ENCODE results near the gene ACP1.
A peak's percentile ranks its signal among the peaks of the same experiment; 100 is the strongest.

ACP1 gene

DNA sequence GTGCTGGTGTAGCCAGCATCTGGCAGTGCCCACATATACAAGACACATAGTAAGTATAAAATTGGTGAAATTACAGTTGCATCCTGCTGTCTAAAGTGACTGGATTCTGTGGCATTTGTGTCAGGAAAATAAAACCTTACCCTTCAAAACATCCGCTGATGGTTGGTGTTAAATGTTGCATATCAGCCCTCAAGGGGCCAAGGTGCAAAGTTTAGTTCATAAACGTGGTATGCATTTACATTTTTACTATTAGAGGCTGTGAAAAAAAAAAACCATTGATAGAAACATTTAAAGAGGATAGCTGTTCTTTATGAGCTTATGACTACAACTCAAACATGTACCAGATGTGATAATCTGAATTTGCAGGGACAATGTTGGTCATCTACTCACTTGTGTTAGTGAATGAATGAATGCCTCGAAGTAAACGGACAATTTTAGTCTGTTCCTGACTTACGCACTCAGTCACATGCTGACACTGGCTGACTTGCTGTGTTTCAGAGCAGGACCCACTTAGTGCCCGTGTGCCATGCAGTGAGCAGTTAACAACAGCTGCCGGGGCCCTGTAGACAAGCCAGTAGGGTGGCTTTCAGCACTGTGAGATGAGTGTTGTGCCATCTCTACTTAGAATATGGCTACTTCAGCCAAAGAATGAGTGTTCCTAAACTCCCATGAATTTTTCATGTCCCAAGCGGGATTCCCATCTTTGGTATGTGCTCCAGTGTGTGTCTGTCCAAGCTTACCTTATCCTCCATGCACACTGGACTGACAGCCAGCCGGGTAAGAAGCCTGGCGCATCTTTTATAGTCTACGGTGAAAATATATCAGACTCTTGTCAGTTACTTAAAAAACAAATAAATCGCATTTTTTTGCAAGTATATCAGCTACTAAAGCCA, 17.9 kb downstream of the ACP1 start:
- DNase-seq = no peak

DNA sequence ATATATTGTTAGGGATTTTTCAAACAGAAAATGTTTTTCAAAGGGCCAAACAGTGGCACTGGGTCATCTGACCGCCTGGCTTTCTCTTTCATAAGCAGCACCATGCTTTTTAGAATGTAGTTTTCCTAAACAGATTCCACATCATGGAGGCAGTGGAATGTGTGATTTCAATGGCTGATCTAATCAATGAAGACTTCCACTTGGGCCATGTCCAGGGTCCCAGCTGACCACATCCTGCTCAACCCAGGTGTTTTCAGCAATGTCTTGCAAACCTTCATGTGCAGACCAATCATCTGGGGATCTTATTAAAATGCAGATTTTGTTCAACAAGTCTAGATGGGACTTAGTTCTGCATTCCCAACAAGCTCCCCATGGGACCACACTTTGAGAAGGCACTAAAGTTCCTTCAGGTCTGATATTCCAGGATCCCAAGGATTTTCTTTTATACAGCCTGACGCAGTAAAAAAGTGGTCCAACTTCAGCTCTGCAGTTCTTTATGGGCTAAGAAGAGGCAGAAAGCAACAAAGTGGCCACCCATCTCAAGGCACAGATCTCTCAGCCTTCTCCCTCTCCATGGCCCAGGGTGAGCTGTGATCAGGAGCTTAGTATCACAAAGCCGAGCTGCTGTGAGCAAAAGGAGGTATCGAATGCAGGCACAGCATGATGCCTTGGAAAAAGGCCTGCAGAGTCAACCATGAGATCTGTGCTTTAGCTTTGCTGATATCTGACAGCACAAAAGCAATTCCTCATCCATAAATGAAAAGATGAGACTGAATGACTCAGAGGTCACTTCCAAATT, 19.4 kb downstream of the ACP1 start:
- DNase-seq = no peak

DNA sequence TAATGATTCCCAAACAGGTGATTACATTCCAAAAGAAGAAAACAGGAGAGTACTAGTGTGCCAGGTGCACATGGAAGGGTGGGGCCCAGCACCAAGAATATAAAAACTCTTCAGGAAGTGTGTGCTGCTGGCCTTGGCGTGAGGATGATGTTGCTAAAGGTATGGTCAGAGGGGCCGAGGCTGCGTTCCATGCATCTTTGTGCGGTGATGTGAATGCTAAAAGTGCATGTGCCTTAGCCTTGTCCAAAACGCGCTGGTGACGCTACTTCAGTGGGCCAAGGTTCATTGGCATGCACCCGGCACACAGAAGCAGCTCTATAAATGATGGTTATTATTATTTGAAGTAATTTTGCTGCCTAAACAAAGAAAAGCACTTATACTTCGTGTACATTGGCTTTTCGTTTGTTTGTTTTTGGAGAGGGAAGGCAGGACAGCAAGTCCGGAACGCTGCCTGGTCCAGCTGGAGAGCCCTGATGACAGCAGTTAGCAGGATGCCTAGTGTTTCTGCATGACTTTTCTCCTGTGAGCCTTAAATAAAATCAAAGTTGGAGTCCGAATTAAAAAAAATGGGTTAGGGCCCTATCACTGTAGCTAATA, 20.2 kb downstream of the ACP1 start:
- no peak for DNase-seq

DNA sequence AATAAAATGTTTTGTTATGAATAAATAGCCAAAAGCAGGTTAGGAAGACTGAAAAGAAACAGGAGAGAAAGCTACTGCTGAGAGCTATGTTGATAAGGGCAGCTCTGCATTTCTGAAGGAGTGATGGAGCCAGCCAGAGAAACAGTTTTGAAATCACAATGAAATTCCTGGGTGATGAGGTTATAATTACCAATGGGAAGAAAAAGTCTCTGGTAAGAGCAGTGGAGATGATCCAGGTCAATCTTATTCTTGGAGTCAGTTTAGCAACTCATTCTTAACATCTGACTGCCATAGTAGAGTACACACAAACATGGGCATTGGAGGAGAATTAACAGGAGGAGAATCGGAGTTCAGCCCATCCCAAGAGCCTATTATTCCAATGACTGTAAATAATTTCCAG, 20.8 kb downstream of the ACP1 start:
- DNase-seq = no peak

DNA sequence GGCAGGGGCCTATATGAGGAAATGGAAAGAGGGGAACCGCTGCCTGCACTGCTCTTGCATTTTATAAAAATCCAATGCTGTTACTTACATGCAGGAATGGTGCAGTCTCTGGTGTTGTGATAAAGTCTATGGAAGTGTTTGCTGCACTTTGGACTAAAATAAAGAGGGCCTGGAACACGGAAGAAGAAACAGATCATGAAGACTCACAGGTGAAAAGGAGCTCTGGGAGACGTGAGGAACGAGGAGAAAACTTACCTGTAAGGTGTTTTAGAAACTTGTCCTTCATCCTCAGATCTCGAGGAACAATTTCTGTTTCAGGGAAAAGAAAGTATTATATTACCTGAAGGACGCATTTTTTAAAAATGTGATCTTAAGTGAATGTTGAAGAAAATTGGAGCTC, 21.3 kb downstream of the ACP1 start:
- DNase-seq = no peak

DNA sequence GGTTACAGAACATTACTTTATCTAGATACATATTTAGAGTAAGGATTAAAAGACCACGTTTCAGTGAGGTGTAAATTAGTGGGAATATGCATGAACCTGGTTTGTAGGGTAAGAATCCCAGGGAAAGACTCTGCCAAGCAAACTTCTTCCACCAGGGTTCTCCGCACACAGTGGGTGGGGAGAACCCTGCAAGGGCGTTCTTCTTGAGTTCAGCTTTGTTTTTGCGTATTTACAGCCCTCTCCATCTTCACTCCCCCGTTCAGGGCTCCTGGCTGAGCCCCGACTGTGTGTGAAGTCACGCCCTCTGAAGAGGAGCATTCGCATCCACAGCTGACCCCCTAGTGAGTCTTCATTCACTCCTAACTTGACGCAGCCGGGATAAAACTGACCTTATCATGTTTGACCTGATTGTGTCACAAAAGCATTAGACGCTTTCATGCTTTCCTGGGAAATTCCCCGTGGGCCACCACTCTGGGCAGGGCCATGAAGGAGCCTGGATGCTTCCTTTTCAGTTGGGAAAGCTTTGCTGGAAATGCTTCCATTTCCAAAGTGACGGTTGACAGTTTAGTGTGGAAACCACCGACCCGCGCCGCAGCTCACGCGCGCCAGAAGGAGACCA, 22.1 kb downstream of the ACP1 start:
- peak; percentile 43 for DNase-seq

DNA sequence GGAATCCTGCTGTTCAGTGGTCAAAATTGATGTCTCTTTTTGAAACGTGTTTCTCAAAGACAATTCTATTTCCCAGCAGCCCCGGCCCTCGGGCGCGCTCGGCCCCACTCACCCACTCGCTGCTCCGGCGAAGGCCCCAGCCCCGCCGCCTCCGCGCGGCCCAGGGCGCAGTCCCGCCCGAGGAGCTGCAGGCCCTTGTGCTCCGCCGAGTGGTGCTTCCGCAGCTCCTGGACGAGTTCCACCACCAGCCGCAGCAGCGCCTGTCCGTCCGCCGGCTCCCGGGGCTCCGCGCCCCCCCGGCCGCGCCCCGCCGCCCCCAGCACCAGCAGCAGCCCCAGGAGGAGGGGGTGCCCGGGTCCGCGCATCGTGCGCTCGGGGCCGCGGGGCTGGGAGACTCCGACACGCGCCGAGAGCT, 22.7 kb downstream of the ACP1 start:
- peak; percentile 74 for DNase-seq

DNA sequence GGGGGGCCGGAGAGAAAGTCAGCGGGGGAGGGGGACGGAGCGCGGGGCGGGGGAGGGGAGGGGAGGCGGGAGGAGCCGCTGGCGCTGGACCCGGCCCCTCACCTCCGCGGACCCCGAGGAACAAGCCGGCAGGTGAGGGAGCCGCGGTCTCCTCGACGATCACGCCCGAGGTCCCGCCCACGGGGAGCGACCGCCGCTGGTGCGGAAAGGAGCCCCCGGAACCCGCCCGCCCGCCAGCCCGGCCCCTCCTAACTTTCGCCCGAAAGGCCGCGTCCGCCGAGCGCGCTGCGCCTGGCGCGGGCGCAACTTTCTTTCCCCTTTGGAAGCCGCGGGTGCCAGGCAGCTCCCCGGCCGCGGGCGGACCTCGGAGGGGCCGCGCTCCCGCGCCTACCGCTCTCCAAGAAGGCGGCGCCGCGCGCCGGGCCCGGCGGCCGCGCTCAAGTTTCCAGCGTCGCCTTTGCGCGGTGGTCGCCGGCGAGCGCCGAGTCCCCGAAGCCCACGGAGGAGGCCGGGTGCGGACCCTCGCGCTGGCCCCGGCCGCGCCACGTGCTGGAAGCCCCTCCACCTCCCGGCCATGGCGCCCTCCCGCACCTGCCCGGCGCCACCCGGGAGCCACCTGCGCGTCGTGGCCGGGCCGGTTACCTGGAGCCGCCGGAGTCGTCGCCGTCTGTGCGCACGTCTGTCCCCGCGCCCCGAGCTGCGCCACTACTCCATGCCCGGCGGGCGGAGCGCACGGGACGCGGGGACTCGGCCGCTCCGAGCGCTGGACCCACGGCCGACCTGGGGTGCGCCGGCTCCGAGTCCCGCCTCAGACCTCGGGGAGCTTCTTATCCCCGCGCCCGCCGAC, 23.4 kb downstream of the ACP1 start, which contains the start of gene ALKAL2:
Gene ALKAL2 (minus strand): TSS at position 181 of the 847 bp plus-strand sequence. CDS start 256 bp downstream, outside the sequence.
- peak; percentile 51 for DNase-seq

DNA sequence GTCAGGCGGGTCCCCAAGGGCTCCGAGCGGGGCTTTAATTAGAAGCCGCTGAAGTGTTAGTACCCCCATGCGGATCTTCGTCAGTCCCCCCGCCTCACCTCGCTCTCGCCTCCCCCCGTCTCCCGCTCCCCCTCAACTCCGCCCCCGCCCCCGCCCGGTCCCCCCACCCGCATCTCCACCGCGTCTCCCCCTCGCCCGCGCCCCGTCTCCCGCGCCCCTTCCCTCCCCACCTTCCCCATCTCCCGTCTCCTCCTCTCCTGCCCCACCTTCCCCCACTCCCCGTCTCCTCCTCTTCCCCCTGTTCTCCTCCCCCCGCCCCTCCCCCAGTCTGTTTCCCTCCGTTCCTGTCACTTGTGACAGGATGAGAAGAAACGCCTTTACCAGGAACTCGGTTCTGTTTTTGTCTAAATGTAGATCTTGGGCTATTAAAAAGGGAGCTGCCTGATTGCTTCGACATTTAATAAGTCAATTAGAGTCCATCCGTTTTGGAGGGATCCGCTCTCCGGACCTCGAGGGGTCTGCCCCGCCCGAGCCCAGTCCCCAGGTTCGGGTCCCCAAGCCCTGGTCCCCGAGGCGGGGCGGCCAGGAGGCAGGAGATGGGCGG, 24.1 kb downstream of the ACP1 start:
- DNase-seq = peak; percentile 37

DNA sequence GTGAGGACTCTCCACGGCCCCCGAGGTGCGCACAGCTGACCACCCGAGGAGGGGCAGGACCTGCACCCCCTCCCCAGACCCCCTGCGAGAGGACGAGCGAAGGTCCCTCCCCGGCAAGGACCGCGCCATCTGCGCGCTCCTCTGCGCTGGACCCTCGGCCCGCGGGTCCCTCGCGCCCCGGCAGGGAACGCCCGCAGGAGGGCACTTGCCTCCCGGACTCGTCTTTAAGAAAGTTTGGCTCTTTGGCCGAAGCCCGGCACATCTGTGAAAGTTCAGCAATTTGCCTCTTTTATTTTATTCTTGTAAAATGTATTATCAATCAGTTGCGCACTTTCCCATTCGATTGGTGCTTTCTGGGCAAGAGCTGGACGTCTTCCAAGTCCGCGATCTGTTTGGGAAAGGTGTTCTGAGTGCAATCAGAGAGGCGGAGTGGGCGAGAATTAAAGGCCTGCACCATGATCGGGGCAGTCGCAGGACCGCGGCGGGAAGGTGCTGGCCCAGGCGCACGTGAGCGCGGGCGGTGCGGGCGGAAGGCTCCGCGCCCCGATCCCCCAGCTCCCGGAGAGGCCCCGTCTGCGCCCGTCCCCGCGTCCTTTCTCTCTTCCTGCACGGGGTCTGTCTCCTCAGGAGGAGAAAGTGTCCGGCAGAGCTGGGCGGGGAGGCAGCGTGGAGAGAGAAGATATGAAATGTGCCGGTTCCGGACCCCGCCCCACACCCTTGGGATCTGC, 24.8 kb downstream of the ACP1 start:
- DNase-seq = peak; percentile 52

DNA sequence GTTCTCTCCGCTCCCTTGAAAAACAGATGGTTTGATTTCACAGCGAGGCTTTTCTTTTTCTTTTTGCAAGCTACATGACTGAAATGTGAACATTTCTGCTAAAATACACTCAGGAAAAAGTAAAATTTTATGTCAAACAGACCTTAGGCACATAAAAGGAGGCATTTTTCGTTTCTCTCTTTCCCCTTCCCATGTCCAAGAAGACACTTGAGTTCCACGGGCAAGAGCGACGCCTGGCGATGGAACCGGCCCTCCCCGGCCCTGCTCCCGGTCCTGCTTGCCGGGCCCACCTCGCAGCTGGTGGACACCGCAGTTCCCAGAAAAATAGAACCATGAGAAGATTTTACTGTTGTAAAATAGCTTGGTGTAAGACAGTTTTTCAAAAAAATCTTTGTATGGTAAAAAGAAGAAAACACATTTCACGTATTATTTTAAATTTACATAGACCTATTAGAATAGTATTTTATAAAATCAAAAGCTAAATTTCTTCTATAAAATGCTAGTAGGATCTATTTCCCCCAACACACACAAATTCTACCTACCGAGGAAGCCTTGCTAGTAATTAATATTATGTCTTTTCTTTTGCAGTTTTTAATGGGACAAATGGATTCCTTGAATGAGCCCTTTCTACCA, 25.5 kb downstream of the ACP1 start:
- peak; percentile 87 for DNase-seq

DNA sequence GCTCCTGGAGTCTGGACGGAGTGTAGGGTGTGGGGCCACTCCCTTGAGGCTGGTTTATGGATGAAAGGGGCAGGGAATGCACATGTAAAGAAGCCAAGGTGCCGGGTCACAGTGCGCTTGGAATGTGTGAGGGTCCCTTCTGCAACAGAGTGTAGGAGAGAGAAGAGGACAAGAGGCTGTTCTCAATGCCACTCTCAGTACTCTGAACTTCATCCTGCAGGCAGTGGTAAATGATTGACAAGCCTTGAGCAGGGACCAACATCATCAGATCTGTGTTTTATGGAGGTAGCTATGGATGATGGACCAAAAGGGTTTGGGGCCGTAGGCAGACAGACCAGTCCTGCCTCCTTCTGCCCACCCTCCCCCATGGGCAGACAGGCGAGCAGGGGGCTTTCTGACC, 30.3 kb downstream of the ACP1 start:
- no peak for DNase-seq

DNA sequence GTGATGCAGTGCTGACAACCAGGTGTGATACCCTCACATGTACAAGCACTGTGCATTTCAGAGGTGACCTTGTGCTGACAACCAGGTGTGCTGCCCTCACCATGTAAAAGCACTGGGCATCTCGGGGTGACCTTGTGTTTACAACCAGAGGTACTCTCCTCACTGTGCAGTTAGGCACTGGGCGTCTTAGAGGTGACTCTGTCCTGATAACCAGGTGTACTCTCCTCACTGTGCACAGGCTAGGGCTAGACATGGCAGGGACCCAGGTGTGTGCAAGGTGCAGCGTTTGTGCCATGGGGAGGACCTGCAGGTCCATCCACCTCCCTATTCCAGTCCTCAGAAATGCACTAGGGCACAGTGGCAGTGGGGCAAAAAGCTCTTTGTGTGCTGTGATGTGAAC, 31.6 kb downstream of the ACP1 start:
- no peak for DNase-seq

DNA sequence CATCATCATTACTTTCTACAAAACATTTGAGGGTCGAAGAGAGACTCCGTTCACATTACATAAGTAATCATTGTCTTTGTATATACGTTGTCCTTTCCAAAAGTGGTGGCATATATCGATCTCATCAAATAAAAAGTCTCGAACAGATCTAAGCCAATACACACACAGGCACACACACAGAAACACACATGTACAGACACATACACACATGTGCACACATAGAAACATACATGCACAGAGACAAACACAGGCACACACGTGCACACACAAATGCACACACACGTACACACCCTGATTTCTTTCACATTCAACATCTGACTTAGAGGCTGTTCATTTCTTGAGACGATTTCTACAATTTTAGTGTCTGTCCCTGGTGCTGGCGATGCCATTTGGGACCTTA, 40.6 kb downstream of the ACP1 start:
- no peak for DNase-seq

DNA sequence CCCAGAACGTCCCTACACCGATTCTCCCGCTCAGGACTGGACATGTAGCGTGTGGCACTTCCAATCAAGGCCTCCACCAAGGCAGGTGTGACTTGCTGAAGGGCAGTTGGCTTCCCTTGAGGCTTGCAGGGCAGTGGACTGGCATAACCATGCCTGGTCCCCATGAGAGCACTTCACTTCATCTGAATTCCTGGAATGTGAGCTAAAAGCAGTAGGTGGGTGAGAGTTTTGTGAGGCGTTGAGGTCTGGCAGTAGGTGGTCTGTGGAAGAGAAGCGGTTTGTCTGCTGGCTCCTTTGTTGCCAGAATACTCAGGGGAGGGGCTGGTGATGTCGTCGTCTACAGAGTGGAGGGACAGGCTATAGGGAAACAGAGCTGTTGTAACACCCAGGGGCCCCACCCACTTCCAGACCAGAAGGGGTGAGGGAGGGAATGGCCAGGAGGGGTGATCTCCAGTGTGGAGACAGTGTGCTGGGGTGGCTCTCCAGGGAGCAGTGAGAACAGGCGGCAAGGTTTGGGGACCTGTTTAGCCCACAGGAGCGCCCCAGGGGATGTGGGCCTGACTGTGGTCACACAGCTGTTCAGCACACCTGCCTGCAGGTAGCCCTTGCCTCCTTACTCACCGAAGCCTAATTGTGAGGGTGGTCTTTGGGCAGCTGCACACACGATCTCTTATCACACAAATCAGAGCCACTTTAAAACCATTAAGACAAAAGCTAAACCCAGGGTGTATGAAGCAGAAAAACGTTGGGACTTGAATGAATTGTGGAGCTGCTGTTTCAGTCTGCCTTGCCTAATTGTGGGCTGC, 44.6 kb downstream of the ACP1 start:
- DNase-seq = peak; percentile 93

DNA sequence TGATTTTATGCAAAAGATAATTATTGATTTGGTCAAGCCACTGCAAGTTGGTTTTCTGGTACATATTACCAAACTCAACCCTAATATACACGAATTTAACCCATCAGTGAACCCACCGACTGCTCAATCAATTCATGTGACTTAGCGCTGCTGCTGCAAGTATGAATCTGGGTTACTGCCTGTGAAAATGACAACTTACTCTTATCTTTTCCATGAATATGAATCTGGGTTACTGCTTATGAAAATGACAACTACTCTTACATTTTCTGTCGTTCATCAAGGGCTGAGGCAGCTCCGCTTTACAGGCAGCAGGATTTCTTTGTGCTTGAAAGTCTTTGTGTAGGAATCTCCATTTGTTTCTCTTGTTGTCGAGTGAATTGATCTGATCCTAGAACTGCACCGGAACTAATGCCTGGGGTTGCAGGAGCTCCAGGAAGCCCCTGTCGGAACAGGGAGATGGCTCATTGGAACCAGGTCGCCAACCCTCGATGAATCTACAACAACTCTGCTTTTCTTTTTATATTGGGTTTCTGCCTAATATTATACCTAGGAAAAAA, 45.3 kb downstream of the ACP1 start:
- DNase-seq = no peak

DNA sequence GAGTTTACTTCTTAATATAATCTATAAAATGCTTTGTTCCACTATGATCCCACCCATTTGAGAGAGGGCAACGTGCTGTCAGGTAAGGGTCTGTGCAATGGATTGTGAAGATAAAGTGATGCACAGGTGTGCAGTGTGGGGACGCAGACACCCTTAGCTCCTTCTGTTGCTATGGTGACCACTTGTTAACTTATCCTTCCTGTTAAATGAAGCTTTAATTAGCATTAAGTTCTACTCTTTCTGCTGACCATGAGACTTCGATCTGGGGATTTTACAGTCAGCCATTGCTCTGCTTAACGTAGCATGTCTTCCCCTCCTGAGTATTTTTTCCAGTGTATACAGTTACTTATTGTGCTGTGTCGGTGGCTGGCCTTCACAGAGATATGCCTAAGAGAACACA, 46.2 kb downstream of the ACP1 start:
- DNase-seq = no peak

DNA sequence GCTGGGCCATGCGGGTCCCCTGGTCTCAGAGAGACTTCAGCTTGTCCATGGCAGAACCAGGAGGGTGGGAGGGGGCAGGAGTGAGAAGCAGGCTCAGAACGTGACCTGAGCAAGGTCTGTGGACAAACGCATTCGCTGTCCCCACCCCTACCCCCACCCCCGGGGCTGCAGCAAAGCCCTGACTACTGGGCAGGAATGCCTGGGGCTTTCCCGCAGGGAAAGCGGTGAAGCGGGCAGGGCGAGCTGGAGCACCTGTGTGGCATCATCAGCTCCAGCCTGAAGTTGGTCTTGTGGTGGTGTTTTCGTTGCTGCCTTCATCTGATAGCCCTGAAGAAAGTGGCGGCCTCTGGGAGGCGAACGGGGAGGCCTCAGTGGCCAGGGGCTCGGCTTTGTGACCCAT, 49.2 kb downstream of the ACP1 start:
- peak; percentile 53 for DNase-seq

Measured in islet precursor cell (in vitro differentiated cells).